Activated CD4-positive, alpha-beta T cell treated with anti-CD3 and anti-CD28 coated beads for 1 hour (primary cell): Measurements from ENCODE around the gene C2CD5.
"Not testable (repeated sequence)": the region's sequence is repeated elsewhere in the genome, so short reads cannot be mapped to it uniquely, and the experiment has no call there.

ENCODE experiments used
- DNase-seq: peaks from one replicate; pipeline ENCODE4 v3.0.0-alpha.2; 2020

The C2CD5 gene

DNA sequence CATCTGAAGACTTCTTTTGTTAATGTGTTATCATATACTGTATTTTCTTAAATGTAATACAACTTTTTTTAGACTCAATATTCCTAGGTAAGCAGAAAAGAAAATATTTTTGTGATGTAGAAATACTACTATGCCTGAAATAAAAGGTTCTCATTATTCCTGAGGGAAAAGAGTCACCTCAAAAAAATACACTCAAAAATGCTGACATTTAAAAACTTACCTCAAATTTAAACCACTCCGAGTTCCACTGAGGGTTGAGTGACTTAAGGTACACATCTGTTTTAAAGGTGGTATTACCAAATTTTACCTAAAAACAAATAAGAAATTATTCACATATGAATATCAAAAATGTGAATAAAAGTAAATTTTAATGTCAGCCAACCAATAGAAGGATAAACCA, 9.3 kb downstream of the C2CD5 start:
- DNase-seq: no peak

- no peak for DNase-seq
Observed at GRCh38 chr12:22533155-22533554, 11.2 kb downstream of the C2CD5 start.

GRCh38 chr12:22532317-22532716, 12.0 kb downstream of the C2CD5 start:
- DNase-seq: no peak

- DNase-seq: no peak
Observed at GRCh38 chr12:22531205-22531604, 13.1 kb downstream of the C2CD5 start.

GRCh38 chr12:22529281-22530060, 14.9 kb downstream of the C2CD5 start:
- DNase-seq: no peak

DNA sequence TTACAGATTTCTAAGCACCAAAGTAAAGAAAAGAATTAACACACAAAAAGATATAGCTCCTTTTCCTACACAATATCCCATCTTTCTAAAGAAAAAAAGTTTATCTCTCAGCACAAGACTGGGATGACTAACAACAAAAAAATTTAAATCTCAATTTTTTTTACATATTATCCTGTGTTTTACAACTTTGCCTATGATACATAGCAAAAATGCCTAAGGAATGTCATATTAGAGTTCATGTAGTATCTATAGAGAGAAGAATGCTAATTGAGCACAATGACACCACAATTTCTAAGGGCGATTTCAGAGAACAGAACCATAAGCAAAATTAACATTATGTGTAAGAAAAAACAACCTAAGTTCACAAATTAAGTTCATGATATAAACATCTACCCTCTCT, 16.3 kb downstream of the C2CD5 start:
- DNase-seq: no peak

DNA sequence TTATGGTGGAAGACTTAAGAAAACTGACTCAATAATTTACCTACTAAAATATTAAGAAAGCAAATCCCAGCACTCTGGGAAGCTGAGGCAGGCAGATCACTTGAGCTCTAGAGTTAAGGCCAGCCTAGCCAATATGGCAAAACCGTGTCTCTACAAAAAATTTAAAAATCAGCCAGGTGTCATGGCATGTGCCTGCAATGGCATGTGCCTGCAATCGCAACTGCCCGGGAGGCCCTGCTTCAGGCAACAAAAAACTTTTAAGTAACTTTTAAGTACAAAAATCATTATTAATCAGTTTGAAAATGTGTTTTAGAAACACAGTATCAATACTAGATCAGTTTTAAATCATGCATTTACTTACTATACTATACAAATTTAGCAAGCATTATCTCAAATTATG, 17.5 kb downstream of the C2CD5 start:
- DNase-seq: no peak

DNA sequence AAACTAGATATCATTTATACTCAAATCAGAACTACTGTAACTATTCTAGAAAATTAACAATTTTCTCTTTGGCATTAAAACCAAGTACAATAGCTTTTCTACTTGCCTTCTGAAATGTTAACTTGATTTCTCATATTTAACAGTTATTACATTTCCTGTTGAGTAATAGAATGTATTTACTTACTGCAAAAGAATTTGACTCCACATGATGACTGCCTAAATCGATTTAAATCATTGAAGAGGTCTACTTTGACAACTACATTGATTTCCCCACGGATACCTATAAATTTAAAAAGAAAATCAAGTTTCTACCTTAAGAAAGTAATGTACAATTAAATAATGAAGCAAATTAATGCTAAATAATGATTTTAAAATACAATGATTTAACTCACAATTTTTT, 18.9 kb downstream of the C2CD5 start:
- no peak for DNase-seq

- no peak for DNase-seq
Observed at GRCh38 chr12:22518998-22519397, 25.3 kb downstream of the C2CD5 start.

GRCh38 chr12:22518060-22518719, 26.2 kb downstream of the C2CD5 start:
- DNase-seq: no peak

DNA sequence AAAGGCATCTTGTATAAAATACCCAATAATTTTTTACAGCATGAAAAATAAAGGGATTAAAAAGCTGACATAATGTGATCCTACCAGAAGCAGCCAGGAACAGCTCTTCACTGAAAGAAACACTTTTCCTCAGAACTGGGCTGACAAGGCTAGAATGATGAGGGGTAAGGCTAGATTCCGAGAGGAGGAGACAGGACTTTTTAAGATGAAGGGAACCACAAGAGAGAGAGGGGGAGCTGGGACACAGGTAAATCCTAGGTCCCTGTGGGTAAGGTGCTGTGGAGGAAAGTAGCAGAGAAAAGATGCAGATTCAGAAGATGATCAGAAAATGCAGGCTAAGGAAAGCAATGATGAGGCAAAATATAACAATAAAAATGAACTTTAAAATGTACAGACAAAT, 29.5 kb downstream of the C2CD5 start:
- DNase-seq: no peak

GRCh38 chr12:22505826-22506225, 38.5 kb downstream of the C2CD5 start:
- no peak for DNase-seq

DNA sequence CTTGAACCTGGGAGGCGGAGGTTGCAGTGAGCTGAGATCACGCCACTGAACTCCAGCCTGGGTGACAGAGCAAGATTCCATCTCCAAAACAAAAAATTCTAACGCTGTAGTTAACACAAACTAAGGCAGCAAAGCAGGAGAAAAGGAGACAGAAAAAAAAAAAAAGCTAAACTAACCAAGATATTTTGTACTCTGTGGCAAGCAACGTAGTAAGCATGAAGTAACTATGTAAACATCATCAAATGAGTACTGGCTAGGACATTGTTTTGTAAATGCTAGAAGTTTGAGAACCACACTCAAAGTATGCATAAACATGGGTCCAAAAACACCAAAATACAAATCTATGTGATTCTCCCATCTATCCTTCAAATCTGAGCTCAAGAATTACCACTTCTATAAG, 44.2 kb downstream of the C2CD5 start:
- no peak for DNase-seq

DNA sequence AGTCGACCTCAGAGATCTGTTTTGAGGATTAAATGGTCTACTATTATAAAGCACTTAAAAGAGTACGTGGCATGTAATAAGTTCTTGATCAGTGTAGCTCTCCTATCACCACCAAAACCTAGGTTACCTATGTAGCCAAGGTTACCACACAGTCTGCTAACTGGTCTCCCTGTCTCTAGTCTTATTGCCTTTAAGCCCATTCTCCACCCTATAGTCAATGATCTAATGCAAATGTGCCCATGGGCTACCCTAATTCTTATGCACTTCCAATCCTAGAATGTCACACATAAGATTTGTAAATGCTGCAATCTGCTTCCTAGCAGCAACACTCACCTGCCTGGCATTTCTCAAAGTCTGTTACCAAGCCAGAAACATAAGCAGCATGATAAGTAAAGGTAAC, 44.9 kb downstream of the C2CD5 start:
- no peak for DNase-seq

- DNase-seq: no peak
Observed at GRCh38 chr12:22494319-22494718, 50.0 kb downstream of the C2CD5 start.

DNA sequence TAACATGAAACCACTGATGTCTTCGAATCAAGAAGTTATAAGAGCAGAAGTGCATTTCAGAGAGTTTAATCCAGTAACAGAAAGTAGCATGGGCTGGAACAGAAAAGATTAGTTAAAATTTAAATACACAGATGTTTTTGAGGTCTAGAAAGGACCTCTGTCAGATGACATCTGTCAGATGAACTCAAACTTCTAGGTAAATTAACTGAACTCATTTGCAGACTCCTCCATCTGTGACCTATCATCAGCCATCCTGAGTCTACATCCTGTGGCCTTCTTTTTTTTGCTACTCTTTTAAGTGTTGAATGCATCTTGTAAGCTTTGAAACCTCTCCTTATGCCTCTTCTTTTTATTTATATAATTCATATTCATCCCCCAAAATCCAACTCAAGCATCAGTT, 53.3 kb downstream of the C2CD5 start:
- DNase-seq: no peak

- no peak for DNase-seq
Observed at GRCh38 chr12:22488478-22488877, 55.9 kb downstream of the C2CD5 start.

DNA sequence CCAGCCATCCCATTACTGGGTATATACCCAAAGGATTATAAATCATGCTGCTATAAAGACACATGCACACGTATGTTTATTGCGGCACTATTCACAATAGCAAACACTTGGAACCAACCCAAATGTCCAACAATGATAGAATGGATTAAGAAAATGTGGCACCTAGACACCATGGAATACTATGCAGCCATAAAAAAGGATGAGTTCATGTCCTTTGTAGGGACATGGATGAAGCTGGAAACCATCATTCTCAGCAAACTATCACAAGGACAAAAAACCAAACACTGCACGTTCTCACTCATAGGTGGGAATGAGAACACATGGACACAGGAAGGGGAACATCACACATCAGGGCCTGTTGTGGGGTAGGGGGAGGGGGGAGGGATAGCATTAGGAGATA, 56.7 kb downstream of the C2CD5 start:
- DNase-seq: not testable (repeated sequence)

DNA sequence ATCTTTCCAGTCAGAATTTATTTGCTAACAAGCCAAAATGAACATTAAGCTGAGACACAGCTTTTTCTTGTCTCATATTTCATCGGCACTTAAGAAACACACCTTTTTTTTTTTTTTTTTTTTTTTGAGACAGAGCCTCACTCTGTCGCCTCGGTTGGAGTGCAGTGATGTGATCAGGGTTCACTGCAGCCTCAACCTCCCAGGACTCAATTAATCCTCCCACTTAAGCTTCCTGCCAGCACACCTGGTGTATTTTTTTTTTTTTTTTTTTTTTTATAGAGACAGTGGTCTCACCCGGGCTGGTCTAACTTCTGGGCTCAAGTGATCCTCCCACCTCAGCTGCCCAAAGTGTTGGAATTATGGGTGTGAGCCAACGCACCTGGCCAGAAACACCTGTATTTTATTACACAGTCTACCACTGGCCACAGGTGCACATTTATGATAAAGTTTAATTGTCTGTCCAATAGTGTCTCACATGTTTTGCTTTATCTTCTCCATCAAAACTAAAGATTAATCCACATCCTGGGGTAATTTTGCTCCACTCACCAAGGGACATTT, 62.7 kb downstream of the C2CD5 start:
- no peak for DNase-seq

DNA sequence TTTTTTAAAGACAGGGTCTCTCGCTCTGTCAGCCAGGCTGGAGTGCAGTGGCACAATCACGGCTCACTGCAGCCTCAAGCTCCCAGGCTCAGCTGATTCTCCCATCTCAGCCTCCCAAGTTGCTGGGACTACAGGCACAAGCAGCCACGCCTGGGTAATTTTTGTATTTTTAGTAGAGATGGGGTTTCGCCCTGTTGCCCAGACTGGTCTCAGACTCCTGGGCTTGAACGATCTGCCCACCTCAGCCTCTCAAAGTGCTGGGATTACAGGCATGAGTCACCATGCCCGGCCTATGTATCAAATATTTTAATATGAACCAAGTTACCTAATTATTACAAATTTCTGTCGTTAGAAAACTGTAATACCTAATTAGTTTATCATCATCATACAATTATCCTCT, 63.5 kb downstream of the C2CD5 start:
- not testable (repeated sequence) for DNase-seq

GRCh38 chr12:22480016-22480415, 64.3 kb downstream of the C2CD5 start:
- DNase-seq: no peak

GRCh38 chr12:22477894-22478287, 66.5 kb downstream of the C2CD5 start:
- DNase-seq: no peak

DNA sequence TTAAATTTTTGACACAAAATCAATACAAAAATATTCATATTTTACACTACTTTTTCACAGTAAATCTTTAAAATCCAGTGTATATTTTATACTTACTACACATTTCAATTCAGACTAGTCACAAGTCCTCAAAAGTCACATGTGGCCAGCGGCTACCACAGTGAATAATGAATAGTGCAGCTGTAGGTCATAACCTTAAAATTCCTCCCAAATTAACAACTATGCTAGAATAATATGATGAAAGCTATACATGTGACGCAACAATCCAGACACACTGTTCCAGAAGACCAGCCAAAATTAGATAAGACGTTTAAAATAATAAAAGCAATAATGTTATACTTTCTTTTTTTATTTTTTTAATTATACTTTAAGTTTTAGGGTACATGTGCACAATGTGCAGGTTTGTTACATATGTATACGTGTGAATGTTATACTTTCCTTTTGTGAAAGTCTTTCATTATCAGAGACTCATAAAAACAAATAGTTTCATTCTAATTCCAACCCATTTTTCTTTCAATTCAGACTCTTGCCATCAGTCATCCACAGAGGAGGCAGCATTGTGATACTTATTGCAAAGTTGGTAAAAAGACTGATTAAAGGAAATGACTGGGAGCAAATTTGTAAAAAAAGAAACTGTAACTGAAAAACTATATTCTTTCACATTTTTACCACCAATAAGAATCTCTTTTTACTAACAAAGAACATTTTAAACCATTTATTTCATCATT, 67.0 kb downstream of the C2CD5 start:
- no peak for DNase-seq

DNA sequence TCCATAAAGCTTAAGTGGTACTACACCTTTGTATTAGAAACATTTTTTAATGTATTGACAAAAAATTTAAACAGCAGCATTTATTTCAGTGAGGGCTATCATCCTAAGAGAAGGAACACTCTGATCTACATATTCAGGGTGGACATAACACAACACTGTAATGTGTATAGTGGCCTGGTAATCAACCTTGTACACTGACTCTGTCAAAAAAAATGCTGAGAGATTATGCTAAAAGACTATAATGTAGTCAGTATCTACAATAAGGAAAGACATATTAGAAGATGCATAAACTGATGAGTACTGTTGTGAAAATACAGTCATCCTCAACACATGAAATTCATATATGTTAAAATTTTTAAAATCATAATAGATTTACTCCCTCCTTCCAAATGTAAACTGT, 68.2 kb downstream of the C2CD5 start:
- no peak for DNase-seq
